IMR-90 (cell line): Measurements from ENCODE around the gene TCERG1. TPM values are rescaled to one million over a fixed set of nuclear protein-coding genes. Genes with fewer than 3 reads are reported as not detected.

ENCODE experiments used
- ATAC-seq: fragments of 200-7000 bp; cut with Tn5 transposase; 2 replicates; pipeline ENCODE4 v1.9.1; 2020; ENCODE audit warnings: low read depth, mild to moderate bottlenecking, moderate library complexity
- BruUV-seq: library from RNA; stranded (reverse); fragments of 400-500 nt; replicated peaks from 2 replicates; lab custom pipeline; 2021; lab: Mats Ljungman, UMichigan
- CTCF ChIA-PET: fragments of 300-600 bp; formaldehyde crosslinking; extraction: SDS; loops from one replicate; lab custom pipeline; 2021; ENCODE audit warnings: antibody characterized with exemption; lab: Yijun Ruan, JAX
- POLR2A ChIA-PET: fragments of 300-600 bp; sonication (Branson Sonifier 250); formaldehyde crosslinking; loops from one replicate; lab custom pipeline; 2022; ENCODE audit warnings: antibody characterized with exemption; ENCODE audit not compliant: unreplicated experiment; lab: Charles Lee
- DNase-seq: peaks from one replicate; pipeline ENCODE4 v3.0.0; 2013
- H2AFZ ChIP-seq: replicated peaks from 2 replicates; pipeline ENCODE3; 2013; ENCODE audit warnings: low read length, mild to moderate bottlenecking; ENCODE audit not compliant: poor library complexity
- H2AK5ac ChIP-seq: 2 replicates; pipeline ENCODE4 v1.6.1; 2013; ENCODE audit warnings: low read depth, low read length, inconsistent platforms
- H2AK9ac ChIP-seq: replicated peaks from 2 replicates; pipeline ENCODE3; 2013; ENCODE audit warnings: mild to moderate bottlenecking, low read depth, low read length, moderate library complexity; ENCODE audit not compliant: poor library complexity
- H2BK120ac ChIP-seq: 2 replicates; pipeline ENCODE4 v1.6.1; 2013; ENCODE audit warnings: low read depth, low read length, inconsistent platforms
- H2BK15ac ChIP-seq: 3 replicates; pipeline ENCODE4 v1.6.1; 2013; ENCODE audit warnings: low read depth, low read length, inconsistent platforms
- H2BK20ac ChIP-seq: 2 replicates; pipeline ENCODE4 v1.6.1; 2013; ENCODE audit warnings: low read depth, mild to moderate bottlenecking, inconsistent platforms, low read length, moderate library complexity
- H2BK5ac ChIP-seq: 2 replicates; pipeline ENCODE4 v1.6.1; 2013; ENCODE audit warnings: mild to moderate bottlenecking, low read depth, low read length, inconsistent platforms; ENCODE audit not compliant: poor library complexity, severe bottlenecking
- H3K14ac ChIP-seq: replicated peaks from 2 replicates; pipeline ENCODE4 v1.6.1; 2013; ENCODE audit warnings: low read depth, low read length, inconsistent platforms
- H3K18ac ChIP-seq: 2 replicates; pipeline ENCODE4 v1.6.1; 2013; ENCODE audit warnings: low read depth, low read length, control low read depth
- H3K23ac ChIP-seq: 2 replicates; pipeline ENCODE4 v1.6.1; 2013; ENCODE audit warnings: low read depth, low read length, inconsistent platforms
- H3K27ac ChIP-seq: 2 replicates; pipeline ENCODE4 v1.5.1; 2013; ENCODE audit warnings: mild to moderate bottlenecking, control low read depth, low read length; ENCODE audit not compliant: insufficient read depth
- H3K27me3 ChIP-seq: 2 replicates; pipeline ENCODE4 v1.6.1; 2013; ENCODE audit warnings: low read length; ENCODE audit not compliant: control insufficient read depth, insufficient read depth
- H3K36me3 ChIP-seq: 2 replicates; pipeline ENCODE4 v1.6.1; 2013; ENCODE audit warnings: low read length, mixed read lengths; ENCODE audit not compliant: control insufficient read depth, insufficient read depth
- H3K4ac ChIP-seq: 2 replicates; pipeline ENCODE4 v1.6.1; 2013; ENCODE audit warnings: low read depth, low read length, inconsistent platforms
- H3K4me1 ChIP-seq: 2 replicates; pipeline ENCODE4 v1.6.1; 2013; ENCODE audit warnings: low read length, mixed read lengths; ENCODE audit not compliant: control insufficient read depth, insufficient read depth
- H3K4me2 ChIP-seq: 2 replicates; pipeline ENCODE4 v1.6.1; 2013; ENCODE audit warnings: low read depth, mild to moderate bottlenecking, control low read depth, low read length, moderate library complexity
- H3K4me3 ChIP-seq: 2 replicates; pipeline ENCODE4 v1.5.1; 2013; ENCODE audit warnings: low read depth, mild to moderate bottlenecking, control low read depth, low read length, moderate library complexity; ENCODE audit not compliant: insufficient read depth
- H3K56ac ChIP-seq: 2 replicates; pipeline ENCODE4 v1.6.1; 2013; ENCODE audit warnings: low read length, inconsistent platforms; ENCODE audit not compliant: insufficient read depth; ENCODE audit errors: extremely low read depth
- H3K79me1 ChIP-seq, 2 experiments: 2 replicates each; pipeline ENCODE4 v1.6.1; 2013; ENCODE audit warnings: low read length in 2 of 2, inconsistent platforms in 1 of 2, low read depth in 1 of 2
- H3K9ac ChIP-seq: 2 replicates; pipeline ENCODE4 v1.6.1; 2013; ENCODE audit warnings: low read depth, low read length, control low read depth
- H3K9me1 ChIP-seq: 2 replicates; pipeline ENCODE4 v1.6.1; 2013; ENCODE audit warnings: low read length, inconsistent platforms; ENCODE audit not compliant: insufficient read depth
- H3K9me3 ChIP-seq: 2 replicates; pipeline ENCODE4 v1.6.1; 2013; ENCODE audit warnings: low read length; ENCODE audit not compliant: control insufficient read depth, insufficient read depth
- H4K20me1 ChIP-seq: 2 replicates; pipeline ENCODE4 v1.6.1; 2013; ENCODE audit warnings: low read length, inconsistent platforms; ENCODE audit not compliant: insufficient read depth
- H4K5ac ChIP-seq: 2 replicates; pipeline ENCODE4 v1.6.1; 2013; ENCODE audit warnings: mild to moderate bottlenecking, low read depth, low read length, control low read depth
- H4K8ac ChIP-seq, 2 experiments: 2 replicates each; pipeline ENCODE4 v1.6.1; 2013; ENCODE audit warnings: low read depth in 2 of 2, low read length in 2 of 2, control low read depth in 1 of 2, inconsistent platforms in 1 of 2
- H4K91ac ChIP-seq: 2 replicates; pipeline ENCODE4 v1.6.1; 2013; ENCODE audit warnings: low read depth, low read length, inconsistent platforms; ENCODE audit not compliant: insufficient read depth
- BHLHE40 ChIP-seq: fragments of 150-350 bp; IDR thresholded peaks from 2 replicates; pipeline ENCODE4 v1.6.1; 2016; ENCODE audit warnings: mild to moderate bottlenecking, low read depth, low read length
- CEBPB ChIP-seq: IDR thresholded peaks from 2 replicates; pipeline ENCODE4 v1.6.1; 2012; ENCODE audit warnings: low read depth, low read length, improper control_type of control experiment
- ELK1 ChIP-seq: fragments of 150-350 bp; IDR thresholded peaks from 2 replicates; pipeline ENCODE4 v1.6.1; 2016; ENCODE audit warnings: low read depth, mild to moderate bottlenecking, low read length, moderate library complexity, borderline replicate concordance
- MAFK ChIP-seq: IDR thresholded peaks from 2 replicates; pipeline ENCODE4 v1.6.1; 2012; ENCODE audit warnings: low read depth, low read length, improper control_type of control experiment
- MAZ ChIP-seq: IDR thresholded peaks from 2 replicates; pipeline ENCODE4 v1.6.1; 2012; ENCODE audit warnings: low read depth, mild to moderate bottlenecking, low read length, improper control_type of control experiment, moderate library complexity, borderline replicate concordance
- NFE2L2 ChIP-seq: fragments of 150-350 bp; IDR thresholded peaks from 2 replicates; pipeline ENCODE4 v1.6.1; 2016; ENCODE audit warnings: low read depth, mild to moderate bottlenecking, low read length
- RAD21 ChIP-seq: IDR thresholded peaks from 2 replicates; pipeline ENCODE4 v1.6.1; 2012; ENCODE audit warnings: low read length, improper control_type of control experiment
- RCOR1 ChIP-seq: IDR thresholded peaks from 2 replicates; pipeline ENCODE4 v1.6.1; 2012; ENCODE audit warnings: mild to moderate bottlenecking, low read length, improper control_type of control experiment; ENCODE audit not compliant: insufficient replicate concordance
- RFX5 ChIP-seq: IDR thresholded peaks from 2 replicates; pipeline ENCODE4 v1.8.0; 2012; ENCODE audit warnings: low read depth, mild to moderate bottlenecking, low read length, moderate library complexity
- SMC3 ChIP-seq: fragments of 150-350 bp; IDR thresholded peaks from 2 replicates; pipeline ENCODE4 v1.6.1; 2016; ENCODE audit warnings: low read depth, mild to moderate bottlenecking, antibody characterized with exemption, low read length, moderate library complexity
- USF2 ChIP-seq: fragments of 150-350 bp; IDR thresholded peaks from 2 replicates; pipeline ENCODE4 v1.6.1; 2017; ENCODE audit warnings: mild to moderate bottlenecking, antibody characterized with exemption, low read length, low read depth
- WGBS, 2 experiments: methylation state at CpG; one replicate each; pipeline versions ENCODE4 v1.1.5 to v1.1.7; 2013; ENCODE audit warnings: missing lambda C conversion rate in 2 of 2; ENCODE audit not compliant: insufficient read length in 1 of 2; ENCODE audit errors: extremely low coverage in 2 of 2; 5-methylcytosine and 5-hydroxymethylcytosine counted together
- dilution Hi-C: fragments of 300-500 bp; cut with HindIII; formaldehyde crosslinking; loops from one replicate; pipeline ENCODE4 v1.14.3; 2018; ENCODE audit warnings: low sequenced_read_pairs; ENCODE audit not compliant: unreplicated experiment
- in situ Hi-C: fragments of 300-500 bp; cut with MboI; formaldehyde crosslinking; loops from 3 replicates; pipeline ENCODE4 v1.14.3; 2019; ENCODE audit warnings: low sequenced_read_pairs, inconsistent platforms, mixed read lengths
- intact Hi-C: fragments of 100-400 bp; cut with micrococcal nuclease; formaldehyde crosslinking; loops from 2 replicates; pipeline ENCODE4 v1.10.0; 2022
- polyA plus RNA-seq, 3 experiments: library from polyadenylated mRNA; depleted of rRNA; stranded (reverse); fragments of >200 nt; gene quantifications; 2 replicates each; pipeline ENCODE4 v1.2.3, GENCODE V29; 2012; ENCODE audit warnings: low replicate concordance in 1 of 3
- total RNA-seq: library from RNA; depleted of rRNA; stranded (reverse); fragments of >200 nt; gene quantifications from 2 replicates; pipeline ENCODE4 v1.2.3, GENCODE V29; 2012

TCERG1 gene
- total and polyA plus RNA-seq, 2 of the 4 experiments (the other 2 are of a cell fraction): 21.9 to 44.7 TPM

- Histone ChIP-seq H3K18ac (no peak overlapping the region), H3K27me3 (peaks cover 7% of the 10 kb centered on the region), H3K4me2 (no peak overlapping the region), H4K20me1 (no peaks in the 10 kb centered on the region), H4K5ac (no peak overlapping the region), H3K27ac (no peak overlapping the region), H3K79me1 (no peaks in the 10 kb centered on the region), H4K91ac (no peak overlapping the region), H3K4me3 (no peak overlapping the region), H2BK5ac (no peak overlapping the region), H3K9me3 (no peaks in the 10 kb centered on the region), H2BK15ac (no peak overlapping the region), H2AK5ac (no peak overlapping the region), H2AFZ (no peak overlapping the region), H3K4ac (no peak overlapping the region), H3K9ac (no peak overlapping the region), H2AK9ac (no peak overlapping the region), H4K8ac (no peak overlapping the region), H3K36me3 (no peaks in the 10 kb centered on the region), H2BK120ac (no peak overlapping the region), H3K14ac (no peak overlapping the region), H2BK20ac (no peak overlapping the region), H3K23ac (no peak overlapping the region), H3K56ac (no peak overlapping the region), H3K9me1 (no peaks in the 10 kb centered on the region; the same call in 1 of the 2 replicates), H3K4me1 (no peaks in the 10 kb centered on the region)
- ChIA-PET CTCF (interaction anchor here (3.7 kb wide), 1 partner anchor 427 kb away, joined by 17 read pairs; no protein-coding TSS in a partner anchor), POLR2A (no interaction called here)
- no TSS peak for BruUV-seq
- intact Hi-C loops (loop anchor here (10.0 kb wide), 2 partner anchors 825 to 1035 kb away; no protein-coding TSS in a partner anchor), in situ Hi-C loops (loop anchor here (5.0 to 25.0 kb wide), 4 partner anchors 427 to 1047 kb away; no protein-coding TSS in a partner anchor), dilution Hi-C loops (loop anchor here (25.0 kb wide), 1 partner anchor 422 kb away; no protein-coding TSS in a partner anchor)
- WGBS, 2 experiments: no CpG with 5 or more reads among the region's 4 CpGs
- TF ChIP-seq MAZ: no peak
- no peak for TF ChIP-seq RFX5
- no peak for TF ChIP-seq NFE2L2
- no peak for TF ChIP-seq USF2
- TF ChIP-seq ELK1: no peak
- TF ChIP-seq RAD21: no peak
- TF ChIP-seq SMC3: no peak
- no peak for TF ChIP-seq CEBPB
- TF ChIP-seq RCOR1: no peak
- TF ChIP-seq MAFK: no peak
- no peak for TF ChIP-seq BHLHE40
- no peak for ATAC-seq
- DNase-seq: no peak
Measured at GRCh38 chr5:146539973-146540372, 92.8 kb downstream of the TCERG1 start.
